HG03432 (cell line): ENCODE results near the gene PLPP2.

ENCODE experiments used
- ATAC-seq: cut with Tn5 transposase; IDR thresholded peaks from one replicate; pipeline ENCODE4 v1.9.1; 2021; ENCODE audit warnings: mild to moderate bottlenecking, moderate library complexity; ENCODE audit not compliant: unreplicated experiment

The PLPP2 gene

GRCh38 chr19:294341-294945, 3.2 kb upstream of the PLPP2 start:
- ATAC-seq: no peak

- ATAC-seq: no peak
These were observed 2.4 kb upstream of the PLPP2 start for GRCh38 chr19:293436-294110.

- ATAC-seq: no peak
These were observed 1.7 kb upstream of the PLPP2 start for GRCh38 chr19:292951-293350.

GRCh38 chr19:292281-292884, 1.2 kb upstream of the PLPP2 start:
- ATAC-seq: no peak

- no peak for ATAC-seq
These were observed 518 bp upstream of the PLPP2 start for GRCh38 chr19:291561-292280.

- ATAC-seq: no peak
These were observed 714 bp downstream of the PLPP2 start for GRCh38 chr19:290372-291005.

GRCh38 chr19:289651-290371, 1.4 kb downstream of the PLPP2 start:
- no peak for ATAC-seq

GRCh38 chr19:288911-289310, 2.3 kb downstream of the PLPP2 start:
- ATAC-seq: no peak

- no peak for ATAC-seq
These were observed 3.8 kb downstream of the PLPP2 start for GRCh38 chr19:287381-287871.

GRCh38 chr19:283395-283794, 7.8 kb downstream of the PLPP2 start:
- ATAC-seq: no peak

- no peak for ATAC-seq
These were observed 8.7 kb downstream of the PLPP2 start for GRCh38 chr19:282501-282900.

- ATAC-seq: no peak
These were observed 9.2 kb downstream of the PLPP2 start for GRCh38 chr19:281992-282391.

- ATAC-seq: no peak
These were observed 9.9 kb downstream of the PLPP2 start for GRCh38 chr19:281156-281853.

- no peak for ATAC-seq
These were observed 10.6 kb downstream of the PLPP2 start for GRCh38 chr19:280541-281009.

GRCh38 chr19:279656-280055, 11.5 kb downstream of the PLPP2 start:
- ATAC-seq: no peak

GRCh38 chr19:279231-279630, 12.0 kb downstream of the PLPP2 start:
- no peak for ATAC-seq

GRCh38 chr19:277581-278165, 13.5 kb downstream of the PLPP2 start:
- ATAC-seq: no peak

GRCh38 chr19:277131-277530, 14.1 kb downstream of the PLPP2 start:
- no peak for ATAC-seq

- no peak for ATAC-seq
These were observed 15.1 kb downstream of the PLPP2 start for GRCh38 chr19:275958-276646.
